HepG2 (cell line): ENCODE results near the gene GRIK3. TPM values are rescaled to one million over a fixed set of nuclear protein-coding genes. Genes with fewer than 3 reads are reported as not detected.

Experiments
- CC2D1A ChIP-seq: sonication (generic); formaldehyde crosslinking; IDR thresholded peaks from 2 replicates; pipeline ENCODE4 v1.8.1; 2023; ENCODE audit warnings: mild to moderate bottlenecking, missing genetic modification reagents
- EEA1 ChIP-seq: sonication (generic); formaldehyde crosslinking; IDR thresholded peaks from 2 replicates; pipeline ENCODE4 v1.5.1; 2020; ENCODE audit warnings: mild to moderate bottlenecking, missing genetic modification reagents, borderline replicate concordance
- FOXC1 ChIP-seq: sonication (generic); formaldehyde crosslinking; IDR thresholded peaks from 2 replicates; pipeline ENCODE4 v1.8.0; 2022; ENCODE audit warnings: mild to moderate bottlenecking, missing genetic modification reagents, borderline replicate concordance
- FOXM1 ChIP-seq: sonication (generic); formaldehyde crosslinking; IDR thresholded peaks from 2 replicates; pipeline ENCODE4 v1.5.0; 2020; ENCODE audit warnings: missing genetic modification reagents
- KDM5A ChIP-seq: fragments of 200-600 bp; sonication (generic); IDR thresholded peaks from 2 replicates; pipeline ENCODE4 v1.7.0; 2018; ENCODE audit warnings: antibody characterized with exemption, mild to moderate bottlenecking, low read length, borderline replicate concordance
- MAFG ChIP-seq: sonication (generic); formaldehyde crosslinking; IDR thresholded peaks from 2 replicates; pipeline ENCODE4 v1.5.1; 2020; ENCODE audit warnings: mild to moderate bottlenecking, missing genetic modification reagents
- REL ChIP-seq: sonication (generic); formaldehyde crosslinking; conservative IDR thresholded peaks from 2 replicates; pipeline ENCODE4 v1.8.0; 2022; ENCODE audit warnings: mild to moderate bottlenecking, missing genetic modification reagents, moderate library complexity
- RFX1 ChIP-seq: fragments of 450-650 bp; IDR thresholded peaks from 2 replicates; pipeline ENCODE4 v1.6.1; 2017
- TP53 ChIP-seq: sonication (generic); formaldehyde crosslinking; conservative IDR thresholded peaks from 2 replicates; pipeline ENCODE4 v1.4.0; 2020; ENCODE audit warnings: missing genetic modification reagents
- U2AF1 ChIP-seq: fragments of 200-400 bp; formaldehyde crosslinking; optimal IDR thresholded peaks from 2 replicates; pipeline ENCODE3; 2017; ENCODE audit warnings: mild to moderate bottlenecking, low read depth, low read length
- ZBTB33 ChIP-seq: sonication (generic); formaldehyde crosslinking; IDR thresholded peaks from 2 replicates; pipeline ENCODE4 v1.4.0; 2020; ENCODE audit warnings: missing genetic modification reagents
- ZKSCAN5 ChIP-seq: sonication (generic); formaldehyde crosslinking; IDR thresholded peaks from 2 replicates; pipeline ENCODE4 v1.5.1; 2020; ENCODE audit warnings: mild to moderate bottlenecking, missing genetic modification reagents
- ZNF136 ChIP-seq: sonication (generic); formaldehyde crosslinking; IDR thresholded peaks from 2 replicates; pipeline ENCODE4 v1.8.1; 2022; ENCODE audit warnings: low read depth, mild to moderate bottlenecking, moderate library complexity, missing genetic modification reagents
- ZNF264 ChIP-seq: sonication (generic); formaldehyde crosslinking; IDR thresholded peaks from 2 replicates; pipeline ENCODE4 v1.4.0; 2020; ENCODE audit warnings: missing genetic modification reagents
- ZNF280D ChIP-seq: sonication (generic); formaldehyde crosslinking; IDR thresholded peaks from 2 replicates; pipeline ENCODE4 v1.5.1; 2020; ENCODE audit warnings: mild to moderate bottlenecking, missing genetic modification reagents
- ZNF331 ChIP-seq: sonication (generic); formaldehyde crosslinking; IDR thresholded peaks from 2 replicates; pipeline ENCODE4 v1.4.0; 2020; ENCODE audit warnings: missing genetic modification reagents
- ZNF432 ChIP-seq: sonication (generic); formaldehyde crosslinking; IDR thresholded peaks from 2 replicates; pipeline ENCODE4 v1.5.0; 2020; ENCODE audit warnings: missing genetic modification reagents, mild to moderate bottlenecking, borderline replicate concordance
- ZNF546 ChIP-seq: sonication (generic); formaldehyde crosslinking; conservative IDR thresholded peaks from 2 replicates; pipeline ENCODE4 v1.8.1; 2023; ENCODE audit warnings: mild to moderate bottlenecking, missing genetic modification reagents
- ZNF605 ChIP-seq: sonication (generic); formaldehyde crosslinking; IDR thresholded peaks from 2 replicates; pipeline ENCODE4 v1.8.0; 2022; ENCODE audit warnings: mild to moderate bottlenecking, missing genetic modification reagents
- ZNF878 ChIP-seq: sonication (generic); formaldehyde crosslinking; IDR thresholded peaks from 2 replicates; pipeline ENCODE4 v1.8.1; 2023; ENCODE audit warnings: mild to moderate bottlenecking, missing genetic modification reagents, moderate library complexity
- polyA plus RNA-seq, 8 experiments: library from polyadenylated mRNA; depleted of rRNA in 3 of 8; stranded (reverse) in 7 of 8; unstranded in 1 of 8; fragments of >200 nt; fragmentation: Illumina TruSeq in 4 of 8; extraction: Trizol in 4 of 8; gene quantifications; 2 replicates each; pipeline versions ENCODE4 v1.2.1 to v1.2.3, GENCODE V29; 2011 to 2016; ENCODE audit warnings: low read depth in 4 of 8, missing spikeins in 1 of 8, mixed read lengths in 1 of 8; ENCODE audit not compliant: insufficient read depth in 1 of 8
- total RNA-seq, 5 experiments: library from RNA; depleted of rRNA; stranded (reverse); fragments of >200 nt; fragmentation: Illumina TruSeq; extraction: Trizol; gene quantifications; 2 replicates each; pipeline ENCODE4 v1.2.3, GENCODE V29; 2016; ENCODE audit warnings: low read depth in 1 of 5
- TF ChIP-seq, protein P1 (sequence below): sonication (generic); formaldehyde crosslinking; IDR thresholded peaks from 2 replicates; pipeline ENCODE4 v1.9.0; 2021; ENCODE audit warnings: missing genetic modification reagents, borderline replicate concordance
- TF ChIP-seq, protein P2 (sequence below), 2 experiments: sonication (generic) in 1 of 2; formaldehyde crosslinking in 1 of 2; IDR thresholded peaks; 2 replicates each; pipeline versions ENCODE4 v1.4.0 to v1.6.1; 2018 to 2020; ENCODE audit warnings: missing genetic modification reagents in 2 of 2, borderline replicate concordance in 1 of 2, low read depth in 1 of 2, mild to moderate bottlenecking in 1 of 2, missing biosample characterization in 1 of 2

Gene GRIK3
- total and polyA plus RNA-seq, 2 of the 13 experiments (the other 11 are each of a cell fraction or from before 2014, with no cell fraction given): not detected

- TF ChIP-seq ZNF280D: no peak
- no peak for TF ChIP-seq ZBTB33 (CRISPR knock-in tag)
- no peak for TF ChIP-seq ZNF432 (CRISPR knock-in tag)
- TF ChIP-seq ZNF546 (CRISPR knock-in tag): no peak
- TF ChIP-seq ZNF331 (CRISPR knock-in tag): 0 out of 2 replicates have a peak, but pooled peaks have one; percentile 37
- no peak; the same call in 1 of the 2 replicates for TF ChIP-seq ZNF605
- no peak for TF ChIP-seq EEA1 (CRISPR knock-in tag)
- TF ChIP-seq, protein P1, sequence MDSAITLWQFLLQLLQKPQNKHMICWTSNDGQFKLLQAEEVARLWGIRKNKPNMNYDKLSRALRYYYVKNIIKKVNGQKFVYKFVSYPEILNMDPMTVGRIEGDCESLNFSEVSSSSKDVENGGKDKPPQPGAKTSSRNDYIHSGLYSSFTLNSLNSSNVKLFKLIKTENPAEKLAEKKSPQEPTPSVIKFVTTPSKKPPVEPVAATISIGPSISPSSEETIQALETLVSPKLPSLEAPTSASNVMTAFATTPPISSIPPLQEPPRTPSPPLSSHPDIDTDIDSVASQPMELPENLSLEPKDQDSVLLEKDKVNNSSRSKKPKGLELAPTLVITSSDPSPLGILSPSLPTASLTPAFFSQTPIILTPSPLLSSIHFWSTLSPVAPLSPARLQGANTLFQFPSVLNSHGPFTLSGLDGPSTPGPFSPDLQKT (CRISPR knock-in tag): no peak
- no peak for TF ChIP-seq FOXC1 (CRISPR knock-in tag)
- TF ChIP-seq MAFG: no peak
- no peak for TF ChIP-seq ZNF264 (CRISPR knock-in tag)
- TF ChIP-seq U2AF1: no peak
- no peak for TF ChIP-seq ZNF136
- TF ChIP-seq ZKSCAN5: no peak
- TF ChIP-seq CC2D1A (CRISPR knock-in tag): no peak
- TF ChIP-seq KDM5A: no peak
- TF ChIP-seq REL (CRISPR knock-in tag): no peak
- no peak for TF ChIP-seq FOXM1 (CRISPR knock-in tag)
- TF ChIP-seq ZNF878 (CRISPR knock-in tag): no peak
- no peak for TF ChIP-seq TP53
- TF ChIP-seq, protein P2, sequence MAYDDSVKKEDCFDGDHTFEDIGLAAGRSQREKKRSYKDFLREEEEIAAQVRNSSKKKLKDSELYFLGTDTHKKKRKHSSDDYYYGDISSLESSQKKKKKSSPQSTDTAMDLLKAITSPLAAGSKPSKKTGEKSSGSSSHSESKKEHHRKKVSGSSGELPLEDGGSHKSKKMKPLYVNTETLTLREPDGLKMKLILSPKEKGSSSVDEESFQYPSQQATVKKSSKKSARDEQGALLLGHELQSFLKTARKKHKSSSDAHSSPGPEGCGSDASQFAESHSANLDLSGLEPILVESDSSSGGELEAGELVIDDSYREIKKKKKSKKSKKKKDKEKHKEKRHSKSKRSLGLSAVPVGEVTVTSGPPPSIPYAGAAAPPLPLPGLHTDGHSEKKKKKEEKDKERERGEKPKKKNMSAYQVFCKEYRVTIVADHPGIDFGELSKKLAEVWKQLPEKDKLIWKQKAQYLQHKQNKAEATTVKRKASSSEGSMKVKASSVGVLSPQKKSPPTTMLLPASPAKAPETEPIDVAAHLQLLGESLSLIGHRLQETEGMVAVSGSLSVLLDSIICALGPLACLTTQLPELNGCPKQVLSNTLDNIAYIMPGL (CRISPR knock-in tag; IDR thresholded peaks at IDR 0.05; ENCODE audit: borderline replicate concordance in 1 of 2, low read depth in 1 of 2): no peak
- TF ChIP-seq RFX1: no peak
Observed at GRCh38 chr1:37020653-37021277, 13.6 kb downstream of the GRIK3 start (continued).
